Fibroblast of mammary gland (primary cell): ENCODE results near the gene IL20RA.
"Not testable (repeated sequence)": the region's sequence is repeated elsewhere in the genome, so short reads cannot be mapped to it uniquely, and the experiment has no call there.

Experiments
- DNase-seq: peaks from one replicate; pipeline ENCODE4 v3.0.0-alpha.2; 2010; ENCODE audit warnings: low read depth
- H3K4me3 ChIP-seq: 2 replicates; pipeline ENCODE4 v1.5.1; 2011; ENCODE audit warnings: low read depth, mild to moderate bottlenecking, low read length, moderate library complexity; ENCODE audit not compliant: control insufficient read depth
- TF ChIP-seq, protein P1 (sequence below): conservative IDR thresholded peaks from 2 replicates; pipeline ENCODE4 v1.5.1; 2011; ENCODE audit warnings: low read depth, low read length, inconsistent platforms; ENCODE audit not compliant: control insufficient read depth, insufficient read depth

The IL20RA gene

DNA sequence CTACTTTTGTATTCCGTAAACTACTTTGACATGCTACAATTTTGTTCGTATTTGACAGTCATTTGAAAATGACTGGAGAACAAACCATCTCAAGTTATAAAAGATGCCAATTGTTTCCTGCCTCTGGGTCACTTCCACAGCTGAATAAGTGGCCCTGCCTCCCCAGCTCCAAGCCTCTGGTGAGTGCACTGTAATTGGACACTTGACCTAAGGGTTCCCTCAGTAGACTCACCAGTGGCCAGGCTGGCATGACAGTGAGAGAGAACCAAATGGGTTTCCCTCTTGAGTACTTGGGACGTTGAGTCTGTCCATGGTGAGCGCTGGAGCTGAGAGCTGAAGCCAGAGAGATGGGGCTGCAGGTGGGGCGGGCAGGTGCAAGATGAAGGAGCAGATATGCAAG is 65.6 kb downstream of the IL20RA start:
- no peak overlapping the region for H3K4me3 ChIP-seq
- no peak for DNase-seq
- TF ChIP-seq, protein P1, sequence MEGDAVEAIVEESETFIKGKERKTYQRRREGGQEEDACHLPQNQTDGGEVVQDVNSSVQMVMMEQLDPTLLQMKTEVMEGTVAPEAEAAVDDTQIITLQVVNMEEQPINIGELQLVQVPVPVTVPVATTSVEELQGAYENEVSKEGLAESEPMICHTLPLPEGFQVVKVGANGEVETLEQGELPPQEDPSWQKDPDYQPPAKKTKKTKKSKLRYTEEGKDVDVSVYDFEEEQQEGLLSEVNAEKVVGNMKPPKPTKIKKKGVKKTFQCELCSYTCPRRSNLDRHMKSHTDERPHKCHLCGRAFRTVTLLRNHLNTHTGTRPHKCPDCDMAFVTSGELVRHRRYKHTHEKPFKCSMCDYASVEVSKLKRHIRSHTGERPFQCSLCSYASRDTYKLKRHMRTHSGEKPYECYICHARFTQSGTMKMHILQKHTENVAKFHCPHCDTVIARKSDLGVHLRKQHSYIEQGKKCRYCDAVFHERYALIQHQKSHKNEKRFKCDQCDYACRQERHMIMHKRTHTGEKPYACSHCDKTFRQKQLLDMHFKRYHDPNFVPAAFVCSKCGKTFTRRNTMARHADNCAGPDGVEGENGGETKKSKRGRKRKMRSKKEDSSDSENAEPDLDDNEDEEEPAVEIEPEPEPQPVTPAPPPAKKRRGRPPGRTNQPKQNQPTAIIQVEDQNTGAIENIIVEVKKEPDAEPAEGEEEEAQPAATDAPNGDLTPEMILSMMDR: no peak

DNA sequence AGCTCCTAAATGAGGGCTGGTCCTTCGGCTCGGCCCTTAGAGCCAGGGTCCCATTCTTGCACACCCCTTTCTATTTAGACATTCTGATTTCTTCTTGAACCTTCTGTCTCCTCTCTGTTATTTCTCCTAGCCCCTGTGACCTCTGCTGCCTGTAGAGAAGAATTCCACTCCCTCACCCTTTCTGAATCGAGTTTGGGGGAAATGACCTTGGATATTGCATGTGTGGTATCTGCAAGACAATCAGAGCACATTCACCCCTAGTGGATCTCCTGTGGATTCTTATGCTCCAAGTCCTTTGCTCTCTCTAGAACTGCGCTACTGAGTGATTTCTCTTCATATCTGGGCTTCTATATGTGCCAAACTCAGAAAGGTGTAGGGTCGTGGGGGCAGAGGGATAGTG is 67.7 kb downstream of the IL20RA start:
- no peak overlapping the region for H3K4me3 ChIP-seq
- DNase-seq: no peak
- TF ChIP-seq, protein P1: no peak

DNA sequence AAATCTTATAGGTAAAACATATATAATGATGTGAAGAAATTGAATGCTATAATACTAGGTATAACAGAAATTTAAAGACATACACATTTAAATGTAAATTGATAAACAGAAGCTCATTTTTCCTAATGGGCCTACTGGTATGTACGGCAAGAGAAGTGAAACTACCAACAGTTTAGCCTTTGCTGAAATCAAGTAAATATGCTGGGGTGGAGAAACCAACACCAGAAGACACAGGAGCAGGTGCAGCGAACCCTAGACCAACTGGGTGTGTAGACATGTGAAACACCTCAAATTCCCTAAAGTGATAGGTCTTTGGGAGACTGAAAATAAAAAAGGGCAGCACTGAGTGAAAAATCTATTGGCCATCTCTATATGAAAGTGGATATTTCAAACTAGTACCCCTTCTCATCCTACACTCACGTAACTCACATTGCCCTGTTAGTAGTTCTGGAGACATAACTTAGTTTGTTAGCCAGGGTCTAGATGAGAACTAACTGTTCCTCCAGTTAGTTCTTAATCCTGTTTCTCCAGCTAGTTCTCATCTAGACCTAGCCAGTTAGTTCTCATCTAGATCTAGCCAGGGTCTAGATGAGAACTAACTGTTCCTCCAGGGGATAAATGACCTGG is 69.6 kb downstream of the IL20RA start:
- TF ChIP-seq, protein P1: no peak
- DNase-seq: no peak
- H3K4me3 ChIP-seq: no peak overlapping the region

- DNase-seq, H3K4me3 ChIP-seq: not testable (repeated sequence)
Observed at GRCh38 chr6:136973781-136974180, 71.0 kb downstream of the IL20RA start.

DNA sequence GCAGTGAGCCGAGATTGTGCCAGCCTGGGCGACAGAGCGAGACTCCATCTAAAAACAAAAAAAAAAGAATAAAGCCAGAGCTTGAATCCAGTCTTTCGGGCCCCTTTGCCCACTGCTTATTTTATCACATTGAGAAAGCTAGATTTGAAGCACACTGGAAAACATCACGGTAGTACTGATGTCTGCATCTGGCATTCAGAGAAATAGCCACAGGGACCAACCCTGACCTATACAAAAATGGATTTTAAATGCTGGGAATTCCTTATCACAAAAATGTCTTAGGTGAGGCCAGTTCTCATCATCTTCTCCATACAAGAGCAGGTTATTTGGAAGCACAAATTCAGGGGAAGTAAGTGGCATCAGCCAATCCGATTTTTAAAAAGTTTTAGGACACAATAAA is 73.2 kb downstream of the IL20RA start:
- H3K4me3 ChIP-seq: no peak overlapping the region
- DNase-seq: no peak
- TF ChIP-seq, protein P1: no peak

DNA sequence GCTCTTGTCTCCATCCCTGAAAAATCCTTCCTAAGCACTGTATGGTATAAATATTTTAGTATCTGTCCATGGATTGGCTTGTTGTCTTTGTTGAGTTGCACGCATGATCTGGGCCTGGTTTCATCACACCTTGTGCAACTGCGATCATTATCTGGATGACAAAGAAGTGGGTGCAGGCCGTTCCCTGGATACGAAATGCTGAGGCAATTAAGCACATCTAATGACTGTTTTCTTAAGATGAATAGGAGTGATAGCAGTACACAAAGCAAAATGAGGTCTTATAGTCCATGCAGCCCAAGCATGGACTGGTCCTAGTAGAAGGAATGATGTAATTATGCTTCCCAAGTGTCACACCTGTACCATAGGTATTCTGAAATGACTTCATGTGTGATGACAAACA is 74.8 kb downstream of the IL20RA start:
- DNase-seq: no peak
- no peak overlapping the region for H3K4me3 ChIP-seq
- TF ChIP-seq, protein P1: no peak

GRCh38 chr6:136969433-136969832 is 75.3 kb downstream of the IL20RA start:
- H3K4me3 ChIP-seq: no peak overlapping the region
- TF ChIP-seq, protein P1: no peak
- DNase-seq: no peak
